Testis (tissue), 2 donors: Measurements from ENCODE around the gene RBMS2.

Experiments used
- POLR2A ChIP-seq: fragments of 450-650 bp; IDR thresholded peaks from one replicate; pipeline ENCODE4 v1.6.1; 2017; ENCODE audit warnings: antibody characterized with exemption, mild to moderate bottlenecking, moderate library complexity
- TF ChIP-seq, protein P1 (sequence below), 3 experiments: fragments of 450-650 bp in 2 of 3; fragments of 200-600 bp in 1 of 3; sonication (generic) in 1 of 3; IDR thresholded peaks; one replicate each; pipeline ENCODE4 v1.5.1; 2016 to 2019; ENCODE audit warnings: antibody characterized with exemption in 3 of 3, mild to moderate bottlenecking in 2 of 3, moderate library complexity in 1 of 3

- TF ChIP-seq, protein P1, sequence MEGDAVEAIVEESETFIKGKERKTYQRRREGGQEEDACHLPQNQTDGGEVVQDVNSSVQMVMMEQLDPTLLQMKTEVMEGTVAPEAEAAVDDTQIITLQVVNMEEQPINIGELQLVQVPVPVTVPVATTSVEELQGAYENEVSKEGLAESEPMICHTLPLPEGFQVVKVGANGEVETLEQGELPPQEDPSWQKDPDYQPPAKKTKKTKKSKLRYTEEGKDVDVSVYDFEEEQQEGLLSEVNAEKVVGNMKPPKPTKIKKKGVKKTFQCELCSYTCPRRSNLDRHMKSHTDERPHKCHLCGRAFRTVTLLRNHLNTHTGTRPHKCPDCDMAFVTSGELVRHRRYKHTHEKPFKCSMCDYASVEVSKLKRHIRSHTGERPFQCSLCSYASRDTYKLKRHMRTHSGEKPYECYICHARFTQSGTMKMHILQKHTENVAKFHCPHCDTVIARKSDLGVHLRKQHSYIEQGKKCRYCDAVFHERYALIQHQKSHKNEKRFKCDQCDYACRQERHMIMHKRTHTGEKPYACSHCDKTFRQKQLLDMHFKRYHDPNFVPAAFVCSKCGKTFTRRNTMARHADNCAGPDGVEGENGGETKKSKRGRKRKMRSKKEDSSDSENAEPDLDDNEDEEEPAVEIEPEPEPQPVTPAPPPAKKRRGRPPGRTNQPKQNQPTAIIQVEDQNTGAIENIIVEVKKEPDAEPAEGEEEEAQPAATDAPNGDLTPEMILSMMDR (IDR thresholded peaks at IDR 0.05): no peak
- no peak for TF ChIP-seq POLR2A
Observed at GRCh38 chr12:56537546-56537945, 15.9 kb downstream of the RBMS2 start.
